Measurements from ENCODE around the gene PRKCE.

PRKCE gene

DNA sequence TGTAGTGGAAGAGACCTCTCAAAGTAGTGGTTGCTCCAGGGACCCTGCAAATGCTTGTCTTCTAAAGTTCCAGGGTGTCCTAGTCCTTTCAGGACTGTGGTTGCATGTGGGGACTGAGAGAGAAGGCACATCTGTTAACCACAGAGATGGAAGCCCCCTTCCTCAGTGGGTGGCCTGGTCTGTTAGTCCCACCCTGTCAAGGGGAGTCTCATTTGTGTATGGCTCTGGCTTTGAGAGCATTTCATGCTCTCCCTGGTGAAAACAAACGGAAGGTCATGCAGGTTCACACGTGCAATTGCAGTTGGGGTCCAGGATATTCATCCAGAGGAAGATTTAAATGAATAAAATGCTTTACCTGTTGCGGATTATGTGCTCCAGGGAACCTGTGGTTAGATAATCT, 219.6 kb downstream of the PRKCE start:
- Histone ChIP-seq H3K27ac (ENCODE audit: low read length) (no peak overlapping the region), H3K9ac (ENCODE audit: low read length) (no peak overlapping the region), H3K9me3 (ENCODE audit: control insufficient read depth, low read depth, low read length) (no peaks in the 10 kb centered on the region), H3K27me3 (ENCODE audit: control insufficient read depth, insufficient read depth, low read length) (no peaks in the 10 kb centered on the region), H3K36me3 (ENCODE audit: control insufficient read depth, low read depth, low read length) (no peaks in the 10 kb centered on the region), H3K4me1 (ENCODE audit: control insufficient read depth, low read depth, low read length) (no peaks in the 10 kb centered on the region), H3K4me3 (ENCODE audit: low read length) (no peak overlapping the region)

DNA sequence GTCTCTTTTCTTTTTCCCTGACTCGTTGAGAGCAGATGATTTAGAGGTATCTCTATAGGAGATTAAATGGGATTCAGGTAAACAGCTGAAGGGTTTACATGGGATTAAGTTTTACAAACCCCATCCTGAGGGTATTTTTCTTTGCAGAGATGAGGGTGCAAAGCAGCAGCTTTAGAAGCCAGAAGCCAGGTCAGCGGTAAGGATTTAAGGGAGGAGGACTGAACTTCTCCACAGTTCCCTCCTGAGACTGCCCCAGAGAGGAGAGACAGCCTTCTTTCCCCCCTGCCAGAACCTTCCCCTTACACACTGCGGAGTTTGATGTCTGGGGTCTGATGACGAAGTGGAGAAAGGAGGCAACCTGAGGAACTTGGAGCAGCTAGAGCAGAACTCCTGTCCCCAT, 220.1 kb downstream of the PRKCE start:
- no peaks in the 10 kb centered on the region for H3K4me1 ChIP-seq (ENCODE audit: control insufficient read depth, low read depth, low read length)

DNA sequence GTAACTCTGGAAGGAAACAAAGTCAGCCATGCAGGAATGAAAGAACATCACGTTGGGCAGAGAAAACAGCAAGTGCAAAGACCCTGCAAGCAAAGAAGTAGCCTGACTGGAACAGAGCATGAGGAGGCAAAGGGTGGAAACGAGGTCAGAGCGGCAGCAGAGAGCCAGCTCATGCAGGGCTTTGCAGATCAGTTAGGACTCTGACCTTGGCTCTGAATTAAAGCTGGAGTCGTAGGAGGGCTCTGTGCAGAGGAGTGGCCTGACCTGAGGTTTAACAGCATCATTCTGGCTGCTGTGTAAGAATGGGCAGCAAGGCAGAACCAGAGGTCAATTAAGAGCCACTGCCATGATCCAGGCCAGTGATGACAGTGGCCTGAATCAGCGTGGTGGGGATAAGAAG, 220.7 kb downstream of the PRKCE start:
- H3K4me1 ChIP-seq (ENCODE audit: control insufficient read depth, low read depth, low read length): no peaks in the 10 kb centered on the region
- no peaks in the 10 kb centered on the region for H3K9me3 ChIP-seq (ENCODE audit: control insufficient read depth, low read depth, low read length)
- H3K27ac ChIP-seq (ENCODE audit: low read length): no peak overlapping the region
- H3K27me3 ChIP-seq (ENCODE audit: control insufficient read depth, insufficient read depth, low read length): no peaks in the 10 kb centered on the region
- no peak overlapping the region for H3K9ac ChIP-seq (ENCODE audit: low read length)
- H3K4me3 ChIP-seq (ENCODE audit: low read length): no peak overlapping the region
- H3K36me3 ChIP-seq (ENCODE audit: control insufficient read depth, low read depth, low read length): no peaks in the 10 kb centered on the region

More for the DNA sequence above, 220.1 kb downstream of the PRKCE start:
- Histone ChIP-seq H3K9ac (ENCODE audit: low read length) (no peak overlapping the region), H3K27ac (ENCODE audit: low read length) (no peak overlapping the region), H3K9me3 (ENCODE audit: control insufficient read depth, low read depth, low read length) (no peaks in the 10 kb centered on the region), H3K4me3 (ENCODE audit: low read length) (no peak overlapping the region), H3K27me3 (ENCODE audit: control insufficient read depth, insufficient read depth, low read length) (no peaks in the 10 kb centered on the region), H3K36me3 (ENCODE audit: control insufficient read depth, low read depth, low read length) (no peaks in the 10 kb centered on the region)

DNA sequence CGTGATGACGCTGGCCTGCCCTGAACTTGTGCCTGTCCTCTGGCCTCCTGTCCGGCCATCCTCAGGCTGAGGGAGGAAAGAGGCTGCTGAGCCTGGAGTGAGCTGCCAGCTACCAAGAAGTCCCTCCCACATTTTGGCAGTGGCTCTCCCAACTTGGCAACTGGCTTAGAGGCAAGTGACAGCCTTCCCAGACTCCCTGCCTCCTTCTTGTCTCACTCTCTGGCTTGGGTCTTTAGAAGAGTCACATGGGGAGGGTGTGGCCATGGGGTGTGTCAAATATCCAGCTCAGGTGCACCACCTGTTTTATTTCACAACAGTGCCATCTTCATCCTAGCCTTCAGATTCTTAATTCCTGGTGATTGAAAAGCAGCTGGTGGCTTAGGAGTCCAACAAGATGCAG, 222.9 kb downstream of the PRKCE start:
- Histone ChIP-seq H3K36me3 (ENCODE audit: control insufficient read depth, low read depth, low read length) (no peaks in the 10 kb centered on the region), H3K9ac (ENCODE audit: low read length) (no peak overlapping the region), H3K9me3 (ENCODE audit: control insufficient read depth, low read depth, low read length) (no peaks in the 10 kb centered on the region), H3K4me1 (ENCODE audit: control insufficient read depth, low read depth, low read length) (no peaks in the 10 kb centered on the region), H3K27ac (ENCODE audit: low read length) (no peak overlapping the region), H3K4me3 (ENCODE audit: low read length) (no peak overlapping the region), H3K27me3 (ENCODE audit: control insufficient read depth, insufficient read depth, low read length) (no peaks in the 10 kb centered on the region)

DNA sequence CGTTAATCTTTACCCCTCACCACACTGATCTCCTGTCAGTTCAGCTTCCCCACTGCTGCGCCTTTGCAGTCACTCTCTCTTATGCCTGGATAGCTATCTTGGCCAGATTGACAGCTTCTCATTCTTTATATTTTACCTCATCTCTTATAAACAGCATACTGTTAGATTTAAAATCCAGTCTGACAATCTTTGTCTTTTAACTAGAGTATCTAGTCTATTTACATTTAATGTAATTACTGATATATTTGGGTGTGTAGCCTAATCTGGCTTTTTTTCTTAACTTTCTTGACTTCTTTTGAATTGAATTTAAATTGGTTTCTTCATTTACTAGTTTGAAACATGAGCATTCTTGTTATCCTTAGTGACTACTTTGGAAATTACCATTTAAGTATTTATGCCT, 225.1 kb downstream of the PRKCE start:
- no peaks in the 10 kb centered on the region for H3K27me3 ChIP-seq (ENCODE audit: control insufficient read depth, insufficient read depth, low read length)
- no peaks in the 10 kb centered on the region for H3K9me3 ChIP-seq (ENCODE audit: control insufficient read depth, low read depth, low read length)
- no peak overlapping the region for H3K4me3 ChIP-seq (ENCODE audit: low read length)
- no peaks in the 10 kb centered on the region for H3K4me1 ChIP-seq (ENCODE audit: control insufficient read depth, low read depth, low read length)
- H3K36me3 ChIP-seq (ENCODE audit: control insufficient read depth, low read depth, low read length): no peaks in the 10 kb centered on the region
- H3K27ac ChIP-seq (ENCODE audit: low read length): no peak overlapping the region
- H3K9ac ChIP-seq (ENCODE audit: low read length): no peak overlapping the region

DNA sequence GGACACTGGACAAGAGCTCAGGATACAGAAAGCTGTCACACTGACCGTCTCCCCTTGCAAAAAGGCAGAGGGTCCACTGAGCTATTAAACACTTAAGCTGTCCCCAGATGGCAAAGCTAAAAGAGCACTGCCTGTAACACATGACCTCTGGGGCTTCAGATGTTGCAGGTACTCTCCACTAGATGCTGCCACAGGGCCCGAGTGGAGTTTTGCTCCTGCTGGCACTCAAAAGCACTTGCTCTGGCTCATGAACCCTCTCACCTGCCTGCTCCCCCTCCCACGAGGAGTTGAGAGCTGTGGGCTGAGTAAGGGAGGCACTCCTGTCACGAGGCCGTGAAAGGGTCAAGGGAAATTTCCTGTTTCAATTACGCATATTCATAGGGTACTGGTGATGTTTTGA, 227.9 kb downstream of the PRKCE start:
- Histone ChIP-seq H3K27ac (ENCODE audit: low read length) (no peak overlapping the region), H3K27me3 (ENCODE audit: control insufficient read depth, insufficient read depth, low read length) (no peaks in the 10 kb centered on the region), H3K4me3 (ENCODE audit: low read length) (no peak overlapping the region), H3K9me3 (ENCODE audit: control insufficient read depth, low read depth, low read length) (no peaks in the 10 kb centered on the region), H3K4me1 (ENCODE audit: control insufficient read depth, low read depth, low read length) (no peaks in the 10 kb centered on the region), H3K36me3 (ENCODE audit: control insufficient read depth, low read depth, low read length) (no peaks in the 10 kb centered on the region), H3K9ac (ENCODE audit: low read length) (no peak overlapping the region)

DNA sequence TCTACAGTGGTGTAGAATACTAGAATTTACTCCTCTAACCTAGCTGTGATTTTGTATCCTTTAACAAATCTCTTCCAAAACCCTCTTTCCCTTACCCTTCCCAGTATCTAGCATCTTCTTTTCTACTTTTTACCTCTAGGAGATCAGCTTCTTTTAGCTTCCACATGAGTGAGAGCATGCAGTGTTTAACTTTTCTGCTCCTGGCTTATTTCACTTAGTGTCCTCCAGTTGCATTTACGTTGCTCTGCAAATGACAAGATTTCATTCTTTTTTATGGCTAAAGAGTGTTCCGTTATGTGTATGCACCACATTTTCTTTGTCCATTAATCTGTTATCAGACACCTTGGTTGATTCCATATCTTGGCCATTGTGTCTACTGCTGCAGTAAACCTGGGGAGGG, 228.5 kb downstream of the PRKCE start:
- Histone ChIP-seq H3K36me3 (ENCODE audit: control insufficient read depth, low read depth, low read length) (no peaks in the 10 kb centered on the region), H3K27ac (ENCODE audit: low read length) (no peak overlapping the region), H3K4me3 (ENCODE audit: low read length) (no peak overlapping the region), H3K9ac (ENCODE audit: low read length) (no peak overlapping the region), H3K9me3 (ENCODE audit: control insufficient read depth, low read depth, low read length) (no peaks in the 10 kb centered on the region), H3K27me3 (ENCODE audit: control insufficient read depth, insufficient read depth, low read length) (no peaks in the 10 kb centered on the region), H3K4me1 (ENCODE audit: control insufficient read depth, low read depth, low read length) (no peaks in the 10 kb centered on the region)

DNA sequence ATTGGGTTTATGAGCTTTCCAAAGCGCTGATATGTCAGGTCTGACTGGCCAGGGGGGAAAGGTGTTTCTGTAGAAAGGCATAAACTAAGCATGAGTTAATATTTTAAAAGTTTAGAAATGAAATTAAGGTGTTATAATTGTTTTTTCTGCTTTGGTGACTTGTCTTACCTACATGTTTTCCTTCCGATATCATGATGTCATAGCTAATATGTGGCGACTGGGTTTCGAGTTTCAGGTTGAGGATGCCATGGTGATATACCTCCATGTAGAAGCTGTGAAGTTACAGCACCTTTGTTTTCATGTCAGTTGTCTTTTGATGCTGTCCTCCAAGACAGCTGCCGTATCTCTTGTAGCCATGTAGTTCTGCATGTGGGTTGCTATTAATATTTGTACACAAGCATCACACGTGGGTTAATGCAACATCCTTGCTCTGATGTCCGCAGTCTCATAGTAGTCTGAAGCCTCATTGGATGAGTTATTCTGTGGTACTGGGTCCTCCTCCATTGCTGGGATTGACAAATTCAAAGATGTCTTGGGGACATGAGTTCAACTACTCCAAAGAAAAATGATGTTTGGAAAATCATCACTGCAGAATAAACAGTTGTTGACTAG, 230.6 kb downstream of the PRKCE start:
- no peaks in the 10 kb centered on the region for H3K4me1 ChIP-seq (ENCODE audit: control insufficient read depth, low read depth, low read length)
- H3K4me3 ChIP-seq (ENCODE audit: low read length): no peak overlapping the region
- no peak overlapping the region for H3K27ac ChIP-seq (ENCODE audit: low read length)
- no peaks in the 10 kb centered on the region for H3K27me3 ChIP-seq (ENCODE audit: control insufficient read depth, insufficient read depth, low read length)
- H3K9me3 ChIP-seq (ENCODE audit: control insufficient read depth, low read depth, low read length): no peaks in the 10 kb centered on the region
- H3K9ac ChIP-seq (ENCODE audit: low read length): no peak overlapping the region
- no peaks in the 10 kb centered on the region for H3K36me3 ChIP-seq (ENCODE audit: control insufficient read depth, low read depth, low read length)

DNA sequence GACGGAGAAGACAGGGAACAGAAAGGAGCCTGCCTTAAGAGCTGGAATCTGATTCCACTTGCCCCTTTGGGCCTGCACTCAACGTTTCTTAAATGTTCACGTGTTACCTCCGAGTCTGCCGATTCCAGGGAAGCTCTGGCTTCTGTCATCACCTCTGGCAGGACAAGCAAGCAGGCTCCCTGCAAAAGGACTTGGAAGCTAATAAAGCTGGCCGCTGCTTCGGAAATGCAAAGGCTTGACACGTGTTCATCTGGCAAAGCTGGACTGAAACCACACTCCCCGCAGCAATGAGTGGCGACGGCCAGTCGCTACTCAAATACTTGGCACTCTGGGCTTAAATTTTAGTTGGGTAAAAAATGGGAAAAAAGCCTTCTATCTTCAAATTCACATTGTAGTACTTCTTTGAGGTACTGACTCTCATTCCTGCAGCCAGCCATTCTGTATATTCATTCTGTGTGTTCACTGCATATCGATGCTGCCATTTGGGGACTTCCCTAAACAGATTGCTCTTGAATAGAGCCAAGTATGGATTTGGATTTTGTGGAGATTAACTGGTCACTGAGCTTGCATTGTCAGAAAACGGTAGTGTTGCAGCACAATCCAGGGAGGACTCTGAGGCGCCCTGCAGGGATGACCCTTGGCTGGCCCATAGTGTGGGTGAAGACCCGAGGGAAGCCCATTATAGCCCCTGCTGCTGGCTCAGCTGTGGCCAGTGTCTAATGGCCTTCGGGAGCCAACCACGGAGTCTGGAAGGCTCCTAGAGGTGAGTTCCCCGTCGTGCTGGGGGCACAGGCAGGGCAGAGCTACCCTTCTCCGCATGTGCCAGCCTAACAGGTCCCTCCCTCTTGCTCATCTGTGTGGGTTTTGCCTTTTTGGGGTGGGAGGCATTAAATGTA, 231.5 kb downstream of the PRKCE start:
- H3K4me3 ChIP-seq (ENCODE audit: low read length): no peak overlapping the region

DNA sequence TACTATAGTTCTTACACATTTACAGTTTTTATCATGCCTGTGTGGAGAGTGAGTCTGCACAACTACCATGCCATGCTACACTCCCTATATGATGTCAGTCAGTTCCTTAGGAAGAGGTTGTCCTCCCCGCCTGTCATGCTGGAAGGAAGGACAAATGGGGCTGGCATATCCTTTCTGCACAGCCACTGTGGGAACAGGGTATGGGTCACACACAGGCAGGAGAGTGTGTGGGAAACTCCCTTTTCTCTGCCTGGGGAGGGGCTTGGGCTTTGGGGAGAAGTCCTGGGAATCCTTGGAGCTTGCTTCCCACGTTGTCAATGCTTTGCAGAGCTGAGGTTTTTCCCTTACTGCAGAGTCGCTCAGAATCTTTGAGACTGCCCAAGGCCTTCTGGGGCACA, 232.1 kb downstream of the PRKCE start:
- Histone ChIP-seq H3K27me3 (ENCODE audit: control insufficient read depth, insufficient read depth, low read length) (no peaks in the 10 kb centered on the region), H3K9ac (ENCODE audit: low read length) (no peak overlapping the region), H3K36me3 (ENCODE audit: control insufficient read depth, low read depth, low read length) (no peaks in the 10 kb centered on the region), H3K27ac (ENCODE audit: low read length) (no peak overlapping the region), H3K4me1 (ENCODE audit: control insufficient read depth, low read depth, low read length) (no peaks in the 10 kb centered on the region), H3K4me3 (ENCODE audit: low read length) (no peak overlapping the region), H3K9me3 (ENCODE audit: control insufficient read depth, low read depth, low read length) (no peaks in the 10 kb centered on the region)

More for the DNA sequence above, 231.5 kb downstream of the PRKCE start:
- Histone ChIP-seq H3K4me1 (ENCODE audit: control insufficient read depth, low read depth, low read length) (no peaks in the 10 kb centered on the region), H3K9me3 (ENCODE audit: control insufficient read depth, low read depth, low read length) (no peaks in the 10 kb centered on the region), H3K27ac (ENCODE audit: low read length) (no peak overlapping the region), H3K27me3 (ENCODE audit: control insufficient read depth, insufficient read depth, low read length) (no peaks in the 10 kb centered on the region), H3K36me3 (ENCODE audit: control insufficient read depth, low read depth, low read length) (no peaks in the 10 kb centered on the region), H3K9ac (ENCODE audit: low read length) (no peak overlapping the region)

DNA sequence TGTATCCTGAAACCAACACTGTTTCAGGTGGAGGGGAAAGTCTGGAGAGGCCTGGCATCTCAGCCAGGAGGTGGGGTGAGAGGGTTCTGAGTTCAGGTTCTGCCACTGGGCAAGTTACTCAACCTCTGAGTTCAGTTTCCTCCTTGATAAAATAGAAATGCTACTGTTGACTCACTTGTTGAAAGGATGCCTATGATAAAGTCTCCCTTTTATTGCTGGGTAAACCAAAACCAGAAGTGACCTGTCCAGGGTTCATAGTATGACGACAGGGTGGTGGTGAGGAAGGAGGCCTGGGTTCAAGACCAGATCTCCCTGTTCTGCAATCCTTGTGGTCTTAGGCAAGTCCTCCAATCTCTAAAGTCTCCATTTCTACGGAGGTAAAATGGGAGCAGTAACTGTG, 232.7 kb downstream of the PRKCE start:
- Histone ChIP-seq H3K27me3 (ENCODE audit: control insufficient read depth, insufficient read depth, low read length) (no peaks in the 10 kb centered on the region), H3K4me1 (ENCODE audit: control insufficient read depth, low read depth, low read length) (no peaks in the 10 kb centered on the region), H3K4me3 (ENCODE audit: low read length) (no peak overlapping the region), H3K9me3 (ENCODE audit: control insufficient read depth, low read depth, low read length) (no peaks in the 10 kb centered on the region), H3K27ac (ENCODE audit: low read length) (no peak overlapping the region), H3K9ac (ENCODE audit: low read length) (no peak overlapping the region), H3K36me3 (ENCODE audit: control insufficient read depth, low read depth, low read length) (no peaks in the 10 kb centered on the region)

DNA sequence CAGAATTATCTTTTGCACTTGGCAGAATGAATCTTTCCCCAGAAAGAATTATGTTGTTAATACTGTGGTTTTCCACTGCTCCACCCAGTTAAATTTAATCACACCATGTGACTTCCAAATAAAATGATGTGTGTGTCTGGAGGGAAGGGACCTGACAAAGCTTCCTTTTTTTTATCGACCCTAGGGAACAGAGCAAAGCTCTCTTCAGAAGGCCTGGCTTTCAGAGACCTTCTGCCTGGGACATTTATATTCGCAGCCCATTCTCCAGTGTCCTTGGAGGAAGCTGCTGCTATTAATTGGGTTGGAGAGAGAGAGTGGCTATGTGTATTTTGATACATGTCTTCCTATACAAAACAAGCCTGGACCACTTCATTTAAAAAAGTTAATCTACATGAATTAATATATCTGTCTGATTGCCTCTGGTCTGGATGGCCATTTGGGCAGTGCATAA, 233.7 kb downstream of the PRKCE start:
- Histone ChIP-seq H3K9me3 (ENCODE audit: control insufficient read depth, low read depth, low read length) (no peaks in the 10 kb centered on the region), H3K36me3 (ENCODE audit: control insufficient read depth, low read depth, low read length) (no peaks in the 10 kb centered on the region), H3K4me3 (ENCODE audit: low read length) (no peak overlapping the region), H3K27me3 (ENCODE audit: control insufficient read depth, insufficient read depth, low read length) (no peaks in the 10 kb centered on the region), H3K9ac (ENCODE audit: low read length) (no peak overlapping the region), H3K4me1 (ENCODE audit: control insufficient read depth, low read depth, low read length) (no peaks in the 10 kb centered on the region), H3K27ac (ENCODE audit: low read length) (no peak overlapping the region)

Measured in iPS-18a (cell line).